ENCODE data around the gene NUAK2.
"Not testable (repeated sequence)": the region's sequence is repeated elsewhere in the genome, so short reads cannot be mapped to it uniquely, and the experiment has no call there.

NUAK2 gene

DNA sequence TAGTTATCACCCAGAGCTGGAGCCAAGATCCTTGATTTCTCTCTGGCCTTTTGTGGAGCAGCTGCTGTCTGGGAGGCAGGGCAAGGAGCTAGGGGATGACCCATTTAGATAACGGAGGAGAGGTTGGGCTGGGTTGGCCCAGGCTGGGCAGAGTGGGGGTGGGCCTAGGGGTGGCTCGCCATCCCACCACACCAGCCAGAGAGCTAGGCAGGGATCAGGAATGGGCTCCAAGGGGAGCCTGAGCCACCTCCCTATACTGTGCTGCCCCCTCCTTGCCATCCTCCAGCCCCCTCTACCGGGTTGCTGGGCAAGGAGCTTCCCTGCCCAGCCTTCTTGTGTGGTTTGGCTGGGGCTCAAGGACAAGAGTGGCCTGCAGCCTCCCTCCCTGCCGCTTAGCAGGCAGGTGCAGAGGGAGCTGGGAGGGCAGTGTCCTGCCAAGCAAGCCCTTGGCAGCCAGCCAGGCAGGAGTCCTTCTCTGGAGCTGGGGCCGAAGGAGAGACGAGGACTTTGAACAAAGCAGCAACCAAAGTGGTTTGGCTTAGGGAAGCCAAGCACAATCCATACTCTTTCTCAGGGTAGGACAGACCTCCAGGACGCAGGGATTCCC lies 4.1 kb downstream of the NUAK2 start:
- peak; percentile 97 for DNase-seq

DNA sequence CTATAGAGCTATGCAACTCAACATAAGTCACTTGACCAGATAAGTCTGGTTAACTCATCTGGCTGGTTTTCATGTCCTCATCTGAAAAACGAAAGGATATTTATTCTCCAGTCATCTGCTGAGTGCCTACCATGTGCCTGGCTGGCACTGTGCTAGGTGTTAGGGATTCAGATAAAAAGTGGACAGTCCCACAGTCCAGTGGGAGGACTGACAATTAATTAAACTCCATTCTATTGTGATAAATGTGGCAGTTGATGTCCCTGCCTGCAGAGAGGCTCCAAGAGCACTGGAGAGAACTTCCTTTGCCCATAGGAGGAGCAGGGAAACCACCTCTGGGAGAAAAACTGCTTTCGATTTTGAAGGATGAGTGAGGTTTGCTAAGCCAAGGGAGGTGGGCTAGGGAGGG lies 5.4 kb downstream of the NUAK2 start:
- peak; percentile 47 for DNase-seq

DNA sequence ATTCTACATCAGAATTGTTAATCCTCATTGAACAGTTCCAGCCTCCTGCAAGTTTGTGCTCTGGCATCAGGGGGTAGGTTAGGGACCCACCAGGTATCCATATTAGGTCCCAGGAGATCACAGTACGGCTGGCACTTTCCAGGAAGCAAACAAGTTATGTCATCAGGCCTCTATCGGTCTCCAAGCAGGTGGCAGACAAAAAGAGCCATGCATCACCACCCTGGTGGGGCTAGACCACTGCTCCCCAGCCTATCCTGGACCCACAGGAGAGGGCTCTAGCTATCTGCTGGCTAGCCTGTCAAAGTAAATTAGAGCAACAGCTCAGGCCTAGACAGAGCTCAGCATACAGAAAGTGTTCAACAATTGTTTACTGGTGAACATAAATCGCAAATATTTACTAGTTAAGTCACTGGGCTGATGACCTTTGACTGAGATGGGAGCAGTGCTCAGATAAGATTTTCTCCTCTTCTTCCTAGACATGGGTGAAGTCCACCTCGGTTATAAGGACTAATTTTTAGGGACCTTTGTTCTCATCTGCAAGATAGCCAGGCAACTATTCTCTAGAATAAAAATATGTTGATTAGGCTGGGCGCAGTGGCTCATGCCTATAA lies 6.4 kb downstream of the NUAK2 start:
- no peak for DNase-seq

DNA sequence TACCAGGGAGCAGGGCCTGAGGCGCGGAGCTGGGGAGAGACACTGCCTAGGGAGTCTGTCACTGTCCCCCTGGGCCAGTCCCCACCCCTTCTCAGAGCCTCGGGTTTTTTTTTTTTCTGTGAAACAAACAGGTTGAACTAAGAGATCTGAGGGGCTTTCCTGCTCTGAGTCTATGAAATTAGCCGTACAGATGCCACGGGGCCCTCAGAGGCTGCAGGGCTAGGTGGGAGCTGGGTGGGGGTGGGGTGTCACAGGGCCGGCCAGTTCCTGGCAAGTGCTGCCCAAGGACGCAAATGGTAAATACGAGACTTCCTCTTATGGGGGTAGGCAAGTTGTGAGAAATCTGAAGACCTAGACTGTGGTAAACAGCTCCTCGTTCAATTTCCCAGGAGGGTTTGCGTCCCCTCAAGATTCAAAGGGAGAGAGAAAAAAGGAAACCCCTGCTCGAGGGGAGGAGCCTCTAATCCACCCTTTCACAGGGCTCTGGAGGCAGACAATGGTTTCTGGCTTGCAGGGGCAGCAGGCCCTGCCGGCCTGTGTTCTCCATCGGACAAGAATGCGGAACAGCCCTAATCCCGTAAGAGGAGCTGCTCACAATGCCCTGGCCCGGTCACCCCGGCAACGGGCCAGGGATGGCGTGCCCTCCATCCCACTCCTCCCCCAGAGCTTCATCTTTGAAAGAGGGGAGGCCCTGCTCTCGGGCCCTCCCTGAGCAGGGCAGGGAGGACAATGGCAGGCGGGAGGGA lies 7.8 kb downstream of the NUAK2 start:
- peak; percentile 95 for DNase-seq

DNA sequence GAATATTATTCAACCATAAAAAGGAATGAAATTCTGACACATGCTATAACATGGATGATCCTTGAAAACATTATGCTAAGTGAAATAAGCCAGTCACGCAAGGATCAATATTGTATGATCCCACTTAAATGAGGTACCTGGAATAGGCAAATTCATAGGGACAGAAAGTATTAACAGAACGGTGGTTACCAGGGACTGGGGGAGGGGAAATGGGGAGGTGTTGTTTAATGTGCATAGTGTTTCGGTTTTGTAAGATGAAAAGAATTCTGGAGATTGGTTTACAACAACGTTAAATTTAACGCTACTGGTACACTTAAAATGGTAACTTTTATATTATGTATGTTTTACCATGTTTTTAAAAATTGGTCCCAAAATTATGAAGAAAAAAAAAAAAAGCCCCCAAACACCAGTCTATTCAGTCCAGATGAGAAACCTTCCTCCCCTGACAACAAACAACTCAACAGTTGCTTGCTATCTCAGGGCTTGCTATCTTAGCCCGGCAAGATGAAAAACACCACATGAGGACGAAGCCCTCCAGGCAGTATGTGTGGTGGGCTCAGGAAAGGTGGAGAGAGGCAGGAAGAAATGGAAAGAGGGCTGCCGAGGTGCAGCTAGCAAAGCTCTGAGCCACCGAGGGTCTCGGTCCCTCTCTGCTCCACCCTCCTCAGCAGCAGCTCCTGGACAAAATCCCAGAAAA lies 8.5 kb downstream of the NUAK2 start:
- DNase-seq: no peak

DNA sequence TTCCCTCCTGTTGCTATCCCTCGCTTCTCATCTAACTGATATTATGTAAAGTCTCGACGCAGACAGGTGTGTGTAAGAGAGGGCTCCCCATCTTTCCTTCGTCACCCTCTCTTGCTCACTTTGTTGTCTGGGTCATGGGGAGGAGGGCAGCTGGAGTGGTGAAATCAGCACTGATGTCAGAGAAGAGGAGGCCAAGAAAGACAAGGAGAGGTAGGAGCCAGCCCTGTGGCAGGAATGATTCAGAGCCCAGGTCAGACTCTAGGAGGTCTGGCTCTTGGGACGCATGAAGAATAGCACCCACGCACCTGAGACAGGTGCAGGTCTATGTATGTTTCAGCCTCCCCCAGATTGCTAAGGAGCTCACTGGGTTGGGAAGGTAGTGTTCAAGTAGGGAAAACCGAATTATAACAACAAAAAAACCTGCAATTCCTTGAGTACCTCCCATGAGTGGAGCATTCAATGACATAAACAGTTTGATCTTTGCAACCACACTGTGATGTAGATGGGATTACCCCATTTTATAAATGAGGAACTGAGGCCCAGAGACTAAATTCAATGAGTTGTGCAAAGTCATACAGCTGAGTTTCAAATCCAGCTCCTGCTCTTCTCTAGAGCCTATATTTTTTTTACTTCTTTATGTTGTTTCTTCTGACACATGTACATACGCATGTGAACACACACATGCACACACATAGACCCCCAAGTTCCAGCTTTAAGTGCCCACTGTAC lies 10.4 kb downstream of the NUAK2 start:
- DNase-seq: no peak

DNA sequence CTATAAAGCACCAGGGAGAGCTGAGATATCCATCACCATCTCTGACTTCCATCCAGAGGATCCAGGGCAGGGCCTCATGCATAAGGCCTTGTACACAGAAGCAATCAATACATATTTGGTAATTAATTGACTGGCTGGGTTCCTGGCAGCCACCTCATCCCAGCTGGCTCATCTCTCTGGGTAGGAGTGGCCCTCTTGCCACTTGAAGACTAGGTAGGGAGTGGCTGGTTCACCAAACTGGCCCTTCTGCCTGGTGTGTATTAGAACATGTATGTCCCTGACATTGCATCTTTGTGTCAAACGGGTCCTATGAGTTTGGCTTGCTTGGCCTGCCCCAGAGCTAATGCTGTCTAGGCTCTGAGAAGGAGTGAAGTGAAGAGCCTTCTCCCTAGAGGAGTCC lies 11.8 kb downstream of the NUAK2 start:
- no peak for DNase-seq

DNA sequence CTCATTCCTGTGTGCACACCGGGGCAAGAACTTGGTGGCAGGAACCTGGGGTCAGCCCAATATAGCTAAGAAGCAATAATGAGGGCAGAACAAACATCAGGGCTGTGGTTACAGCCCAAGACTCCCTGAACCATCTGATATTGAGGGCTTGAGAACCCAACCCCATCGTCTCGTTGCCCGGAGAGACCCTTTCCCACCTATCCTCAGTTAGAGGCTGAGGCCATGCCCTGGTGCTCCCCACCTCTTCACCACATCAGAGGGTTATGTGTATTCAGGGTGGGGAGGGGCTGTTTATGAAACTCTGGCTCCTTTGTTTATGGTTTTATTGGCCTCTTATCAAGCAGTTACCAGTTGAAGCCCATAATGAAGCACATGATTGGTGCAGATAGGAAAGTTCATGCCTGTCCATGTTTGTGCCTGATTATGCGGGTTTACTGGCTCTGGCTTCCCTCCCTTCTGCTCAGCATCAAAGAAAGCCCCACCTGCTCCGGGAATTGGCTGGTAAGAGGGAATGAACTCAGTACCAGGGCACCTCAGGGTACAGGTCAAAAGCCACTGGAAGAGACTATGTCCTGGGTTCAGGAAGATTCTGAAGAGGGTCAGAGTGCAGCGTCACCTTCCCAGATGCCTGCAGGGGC lies 14.5 kb downstream of the NUAK2 start:
- DNase-seq: no peak

DNA sequence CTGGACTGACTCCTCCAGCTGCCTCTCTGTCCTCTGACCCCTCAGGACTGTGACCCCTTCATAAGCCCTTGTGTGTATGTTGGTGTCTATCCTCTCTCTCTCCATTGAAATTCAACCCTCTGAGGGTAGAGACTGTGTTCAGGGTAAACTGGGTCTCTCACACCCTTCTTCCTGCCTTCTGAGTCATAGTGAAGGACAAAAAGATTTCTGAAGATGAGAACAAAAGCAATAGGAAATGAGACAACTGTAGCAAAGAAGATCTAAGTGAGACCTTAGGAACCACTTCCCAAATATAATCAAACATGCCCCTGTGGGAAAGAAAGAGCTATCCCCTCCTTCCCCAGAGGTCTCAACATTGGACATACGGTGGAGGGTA lies 16.9 kb downstream of the NUAK2 start:
- DNase-seq: no peak

DNA sequence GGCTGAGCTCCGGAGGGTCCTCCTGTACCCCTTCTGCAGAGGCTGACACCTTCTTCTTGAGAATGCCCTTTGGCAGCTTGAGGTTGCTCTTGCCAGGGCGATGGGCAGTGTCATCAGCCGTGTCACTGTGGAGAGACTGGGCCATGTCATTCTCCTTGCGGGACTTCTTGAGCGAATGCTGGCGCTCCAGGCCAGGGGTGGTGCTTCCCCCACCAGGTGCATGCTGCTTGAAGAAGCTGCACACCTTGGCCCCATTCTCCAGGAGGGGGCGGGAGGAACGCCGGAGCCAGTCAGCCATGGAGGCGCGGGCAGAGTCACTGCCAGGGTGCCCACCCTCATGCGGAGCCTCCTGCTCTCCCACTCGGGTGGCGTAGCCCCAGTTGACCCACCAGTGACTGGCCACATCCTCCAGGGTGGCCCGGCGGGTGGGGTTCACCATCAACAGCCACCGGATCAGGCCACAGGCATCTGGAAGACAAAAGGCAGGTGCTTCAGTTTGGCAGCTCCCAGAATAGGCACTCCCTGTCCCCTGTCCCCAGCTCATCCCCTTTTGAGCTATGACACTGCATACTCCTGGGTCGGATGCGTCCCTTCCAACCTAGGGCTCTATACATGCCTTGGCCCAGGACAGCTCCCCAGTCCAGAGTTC lies 17.4 kb downstream of the NUAK2 start:
- no peak for DNase-seq

DNA sequence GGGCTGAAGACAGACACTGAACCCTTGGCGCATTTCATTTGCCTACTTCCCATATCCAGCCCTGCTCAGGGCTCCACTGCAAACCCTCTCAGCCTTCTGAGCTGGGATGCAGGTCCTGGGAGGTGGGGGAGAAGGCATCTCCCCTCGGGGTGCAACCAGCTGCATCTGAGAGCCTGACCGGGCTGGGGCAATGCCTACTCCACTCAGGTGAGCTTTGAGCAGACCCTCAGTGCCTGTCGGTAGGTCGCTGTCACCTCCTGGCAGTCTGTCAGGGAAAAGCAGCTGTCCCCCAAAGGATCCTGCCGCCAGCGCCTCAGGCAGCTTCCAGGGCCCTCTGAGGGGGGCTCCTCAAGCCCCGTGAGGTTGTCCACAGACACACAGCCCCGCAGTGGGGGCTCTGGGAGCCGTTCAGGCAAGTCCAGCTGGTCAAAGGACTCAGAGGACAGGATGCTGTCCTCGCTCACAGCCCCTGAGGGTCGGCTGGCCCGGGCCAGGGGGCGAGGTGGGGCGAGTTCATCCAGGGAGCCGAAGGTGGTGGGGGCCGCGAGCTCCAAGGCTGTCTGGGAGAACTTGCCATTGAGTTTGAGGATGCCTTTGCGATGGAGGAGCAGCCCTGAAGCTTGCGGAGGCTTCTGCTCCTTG lies 18.2 kb downstream of the NUAK2 start:
- no peak for DNase-seq

DNA sequence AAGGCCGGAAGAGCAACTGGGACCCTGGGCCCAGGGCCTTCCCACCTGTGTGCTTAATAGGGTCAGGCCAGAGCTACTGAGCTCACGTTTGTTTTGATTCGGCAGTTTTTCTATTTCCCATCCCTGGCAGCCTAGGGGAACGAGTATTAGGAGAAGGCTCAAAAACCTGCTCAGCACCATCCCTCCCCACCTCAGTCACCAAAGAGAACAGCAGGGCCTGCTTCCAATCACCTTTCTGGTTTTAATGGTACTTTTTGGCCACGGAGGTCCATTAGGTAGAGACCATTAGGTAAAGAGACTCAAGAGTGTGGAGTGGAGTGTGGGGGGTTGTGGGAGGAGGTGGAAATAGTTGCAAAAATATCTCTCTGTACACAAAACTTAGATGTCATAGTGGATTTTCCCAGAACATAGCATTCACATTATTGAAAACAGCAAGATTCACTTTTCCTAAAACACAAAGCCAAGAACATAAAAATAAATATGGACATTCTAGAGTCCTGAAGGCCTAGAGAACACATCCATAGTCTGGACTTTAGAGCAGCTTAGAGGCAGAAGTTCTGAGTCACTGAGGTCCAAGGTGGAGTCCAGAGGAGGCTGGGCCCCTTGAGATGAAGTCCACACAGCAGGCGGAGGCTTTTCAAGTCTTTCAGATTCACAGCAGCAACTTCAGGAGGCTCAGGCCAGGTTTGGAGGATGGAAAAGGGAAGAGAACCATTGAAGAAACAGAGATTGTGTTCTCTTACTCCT lies 19.5 kb downstream of the NUAK2 start:
- no peak for DNase-seq

DNA sequence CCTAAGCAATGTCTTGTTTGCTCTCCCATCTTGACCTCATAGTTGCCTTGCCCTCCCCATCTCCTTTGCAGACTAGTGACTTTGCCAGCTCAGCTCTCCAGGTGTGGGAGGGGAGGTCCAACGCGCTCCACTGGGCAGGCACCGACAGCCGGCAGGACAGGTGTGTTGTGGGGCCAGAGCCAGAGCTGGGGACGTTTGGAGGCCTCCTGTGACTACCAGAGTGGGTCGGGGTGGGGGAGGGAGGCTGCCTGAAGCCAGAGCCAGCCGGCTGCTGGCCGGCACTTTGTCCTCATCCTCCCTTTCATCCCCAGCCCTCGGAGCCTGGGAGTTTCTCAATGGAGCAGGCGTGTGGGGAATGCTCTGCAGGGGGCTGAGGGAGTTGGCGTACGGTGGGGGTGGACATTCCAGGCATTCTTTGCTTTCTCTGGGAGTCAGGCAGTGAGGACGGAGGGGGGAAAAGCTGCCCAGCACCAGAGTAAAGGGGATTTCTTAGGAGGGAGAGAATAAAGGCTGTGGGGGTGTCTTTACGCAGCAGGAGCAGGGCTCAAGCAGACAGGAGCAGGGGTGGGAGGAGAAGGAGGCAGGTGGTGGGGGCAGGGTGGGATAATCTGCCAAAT lies 20.2 kb downstream of the NUAK2 start:
- peak; percentile 90 for DNase-seq

DNA sequence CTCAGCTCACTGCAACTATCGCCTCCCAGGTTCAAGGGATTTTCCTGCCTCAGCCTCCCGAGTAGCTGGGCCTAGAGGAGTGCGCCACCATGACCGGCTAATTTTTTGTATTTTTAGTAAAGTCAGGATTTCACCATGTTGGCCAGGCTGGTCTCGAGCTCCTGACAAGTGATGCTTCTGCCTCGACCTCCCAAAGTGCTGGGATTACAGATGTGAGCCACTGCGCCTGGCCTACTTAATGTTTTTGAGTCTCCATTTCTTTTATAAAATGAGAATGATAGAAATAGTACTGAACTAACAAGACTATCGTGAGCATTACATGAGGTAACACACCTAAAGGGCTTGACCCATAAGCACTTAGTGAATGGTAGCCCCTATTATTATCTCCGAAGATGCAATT lies 21.4 kb downstream of the NUAK2 start:
- no peak for DNase-seq

DNA sequence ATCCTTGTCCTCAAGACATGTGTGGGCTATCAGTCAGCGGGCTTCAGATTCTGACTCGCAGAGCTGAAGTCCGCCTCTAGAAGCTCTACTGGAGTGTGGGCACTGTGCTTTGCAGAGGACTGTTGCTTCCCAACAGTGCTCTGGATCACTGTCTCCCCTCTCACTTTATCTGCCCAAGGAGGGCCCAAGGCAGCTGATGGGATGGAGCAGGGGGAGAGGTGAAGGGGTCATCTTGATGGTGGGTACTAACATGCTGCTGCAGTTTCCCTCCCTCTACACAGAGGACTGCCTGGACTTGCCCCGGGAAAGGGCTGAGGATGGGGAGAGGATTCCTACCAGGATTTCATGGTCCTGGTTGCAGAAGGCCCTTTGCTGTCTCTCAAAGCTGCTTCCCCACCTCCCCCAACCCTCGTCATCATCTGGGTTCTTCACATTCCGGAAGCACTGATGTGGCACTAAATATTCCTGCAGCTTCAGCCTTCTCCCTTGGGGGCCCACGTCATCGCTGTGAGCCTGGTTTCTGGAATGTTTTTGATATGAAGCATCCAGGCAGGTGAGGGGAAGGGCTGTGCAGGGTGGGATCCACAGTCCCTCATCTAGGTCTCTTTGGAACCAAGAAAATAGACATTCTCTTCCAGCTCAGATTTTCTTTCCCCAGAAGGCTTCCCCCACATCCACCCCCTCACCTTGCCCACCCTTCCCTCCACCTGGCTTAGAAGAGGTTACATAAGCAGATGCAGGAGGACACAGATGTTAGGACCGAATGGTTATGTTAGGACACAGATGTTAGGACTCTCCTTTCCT lies 23.2 kb downstream of the NUAK2 start:
- peak; percentile 65 for DNase-seq

DNA sequence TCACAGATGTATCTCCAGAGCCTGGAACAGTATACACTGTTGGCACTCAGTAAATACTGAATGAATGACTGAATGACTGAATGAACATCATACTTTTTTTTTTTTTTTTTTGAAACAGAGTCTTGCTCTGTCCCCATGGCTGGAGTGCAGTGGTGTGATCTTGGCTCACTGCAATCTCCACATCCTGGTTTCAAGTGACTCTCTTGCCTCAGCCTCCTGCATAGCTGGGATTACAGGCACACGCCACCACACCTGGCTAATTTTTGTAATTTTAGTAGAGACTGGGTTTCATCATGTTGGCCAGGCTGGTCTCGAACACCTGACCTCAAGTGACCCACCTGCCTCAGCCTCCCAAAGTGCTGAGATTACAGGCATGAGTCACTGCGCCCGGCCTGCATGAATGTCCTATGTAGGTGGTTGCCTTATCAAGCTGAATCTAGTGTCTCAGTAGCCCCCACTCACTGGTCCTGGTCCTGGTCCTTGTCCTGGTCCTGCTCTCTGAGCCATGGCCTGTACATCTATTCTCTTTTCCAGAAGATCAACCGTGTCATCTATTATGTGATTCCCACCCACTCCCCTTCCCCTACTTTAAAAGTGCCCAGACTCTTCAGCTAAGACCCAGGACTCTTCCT lies 23.9 kb downstream of the NUAK2 start:
- not testable (repeated sequence) for DNase-seq

DNA sequence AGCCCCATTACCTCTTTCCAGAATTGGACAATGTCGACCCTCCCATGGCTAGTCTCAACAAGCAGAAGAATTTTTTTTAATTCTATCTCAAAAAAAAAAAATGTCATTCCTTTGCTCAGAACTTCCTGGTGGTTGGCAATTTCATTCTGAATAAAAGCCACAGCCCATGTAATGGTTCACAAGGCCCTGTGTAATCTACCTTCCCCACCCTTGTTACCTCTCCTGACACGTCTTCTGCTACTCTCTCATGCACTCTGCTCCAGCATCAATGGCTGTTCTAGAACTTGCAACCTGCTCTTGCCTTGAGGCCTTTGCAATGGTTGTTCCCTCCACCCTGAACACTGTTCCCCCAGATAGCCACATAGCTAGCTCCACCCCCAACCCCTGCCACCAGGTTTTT lies 25.4 kb downstream of the NUAK2 start:
- no peak for DNase-seq

DNA sequence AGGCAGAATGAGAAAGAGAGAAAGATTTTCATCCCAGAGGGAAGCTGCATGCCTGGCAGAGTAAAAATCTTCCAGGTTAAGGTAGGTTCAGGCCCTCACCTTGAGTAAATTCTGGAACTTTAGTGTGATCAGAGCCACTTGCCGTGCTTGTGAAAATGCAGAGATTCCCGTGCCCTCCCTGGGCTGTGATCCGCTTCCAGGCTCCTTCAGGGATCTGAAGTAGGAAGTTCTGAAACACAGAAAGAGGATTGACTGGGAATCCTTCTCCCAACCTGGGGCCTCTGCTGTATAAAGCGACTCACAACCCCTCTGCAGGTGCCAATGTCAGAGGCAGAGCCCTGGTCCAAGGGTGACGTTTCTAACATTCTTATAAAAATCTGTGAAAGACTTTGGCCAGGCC lies 26.6 kb downstream of the NUAK2 start:
- no peak for DNase-seq

All from DMS79 treated with DMSO at 0.1 percent for 48 hours (cell line).